D721Med (cell line): ENCODE results near the gene TBCB.

Experiments used
- DNase-seq: peaks from one replicate; pipeline ENCODE4 v3.0.0; 2011; ENCODE audit warnings: low spot score; ENCODE audit not compliant: insufficient read length
- FAIRE-seq: peaks from 2 replicates; lab custom pipeline; 2011; peaks lifted over from hg19 to GRCh38; lab: Jason Lieb, UNC
- CTCF ChIP-seq: IDR thresholded peaks from 2 replicates; pipeline ENCODE4 v1.5.1; 2012; ENCODE audit warnings: mild to moderate bottlenecking, control low read depth; ENCODE audit not compliant: insufficient read depth; ENCODE audit errors: missing control alignments

TBCB gene

GRCh38 chr19:36081894-36082293 lies 33.4 kb upstream of the TBCB start:
- no peak for TF ChIP-seq CTCF
- FAIRE-seq: no peak

GRCh38 chr19:36082916-36083315 lies 32.4 kb upstream of the TBCB start:
- no peak for TF ChIP-seq CTCF
- DNase-seq (no peak), FAIRE-seq (no peak)

More at GRCh38 chr19:36081894-36082293, 33.4 kb upstream of the TBCB start:
- DNase-seq: no peak

- no peak for DNase-seq
- no peak for FAIRE-seq
- TF ChIP-seq CTCF: no peak
Measured at GRCh38 chr19:36084231-36085009, 30.8 kb upstream of the TBCB start.

- DNase-seq: no peak
- TF ChIP-seq CTCF: no peak
- no peak for FAIRE-seq
Measured at GRCh38 chr19:36086326-36086725, 28.9 kb upstream of the TBCB start.

- FAIRE-seq (no peak), DNase-seq (no peak)
- no peak for TF ChIP-seq CTCF
Measured at GRCh38 chr19:36089847-36090246, 25.4 kb upstream of the TBCB start.

GRCh38 chr19:36090910-36091695 lies 24.2 kb upstream of the TBCB start:
- DNase-seq (no peak), FAIRE-seq (no peak)
- TF ChIP-seq CTCF: no peak
